RWPE1 (cell line): Measurements from ENCODE around the gene PHLDB3.
"Not testable (repeated sequence)": the region's sequence is repeated elsewhere in the genome, so short reads cannot be mapped to it uniquely, and the experiment has no call there.

ENCODE experiments used
- CTCF ChIA-PET: fragments of 350-600 bp; sonication (Branson Sonifier 250); formaldehyde crosslinking; extraction: SDS; loops from one replicate; lab custom pipeline; 2021; lab: Yijun Ruan, JAX
- POLR2A ChIA-PET: fragments of 400-600 bp; formaldehyde crosslinking; extraction: SDS; loops from one replicate; lab custom pipeline; 2020; ENCODE audit warnings: antibody characterized with exemption; ENCODE audit not compliant: low non-redundant PET; lab: Yijun Ruan, JAX
- DNase-seq: peaks from one replicate; pipeline ENCODE4 v3.0.0; 2012; ENCODE audit warnings: low spot score
- H3K27ac ChIP-seq: fragments of 450-650 bp; 2 replicates; pipeline ENCODE4 v1.5.1; 2017
- CTCF ChIP-seq: fragments of 450-650 bp; conservative IDR thresholded peaks from 2 replicates; pipeline ENCODE4 v1.5.1; 2017; ENCODE audit warnings: low read depth, mild to moderate bottlenecking

The PHLDB3 gene

GRCh38 chr19:43504426-43505185, at the start of gene PHLDB3:
PHLDB3 (minus strand) TSS chr19:43504746; CDS start chr19:43504118, 628 bp downstream.
- POLR2A ChIA-PET = no interaction called here
- no peak for DNase-seq
- TF ChIP-seq CTCF = no peak
- CTCF ChIA-PET = interaction anchor here (0.8 to 2.9 kb wide), 3 partner anchors 15 to 72 kb away, joined by 3 to 9 read pairs (median 9); no protein-coding TSS in a partner anchor
- H3K27ac ChIP-seq = peak within 1 kb of the TSS; percentile 87

GRCh38 chr19:43553656-43554055, 49.1 kb upstream of the PHLDB3 start:
- no peak overlapping the region for H3K27ac ChIP-seq
- POLR2A ChIA-PET = no interaction called here
- TF ChIP-seq CTCF = no peak
- no peak for DNase-seq
- CTCF ChIA-PET = interaction anchor here (0.7 kb wide), 1 partner anchor 351 kb away, joined by 9 read pairs; no protein-coding TSS in a partner anchor

- POLR2A ChIA-PET = no interaction called here
- no peak overlapping the region for H3K27ac ChIP-seq
- TF ChIP-seq CTCF = no peak
- DNase-seq = no peak
- CTCF ChIA-PET = interaction anchor here (0.7 kb wide), 1 partner anchor 352 kb away, joined by 9 read pairs; no protein-coding TSS in a partner anchor
Observed at GRCh38 chr19:43552616-43553015, 48.1 kb upstream of the PHLDB3 start.

- ChIA-PET POLR2A (no interaction called here), CTCF (interaction anchor here (0.7 kb wide), 1 partner anchor 1853 kb away, joined by 3 read pairs; no protein-coding TSS in a partner anchor)
- no peak for TF ChIP-seq CTCF
- no peak overlapping the region for H3K27ac ChIP-seq
- DNase-seq = no peak
Observed at GRCh38 chr19:43552198-43552450, 47.6 kb upstream of the PHLDB3 start.

- no peak for DNase-seq
- no peak for TF ChIP-seq CTCF
- CTCF ChIA-PET = interaction anchor here (0.7 kb wide), 1 partner anchor 1853 kb away, joined by 3 read pairs; no protein-coding TSS in a partner anchor
- H3K27ac ChIP-seq = no peak overlapping the region
- POLR2A ChIA-PET = no interaction called here
Observed at GRCh38 chr19:43551399-43552197, 47.1 kb upstream of the PHLDB3 start.

- no peak overlapping the region for H3K27ac ChIP-seq
- CTCF ChIA-PET = no interaction called here
- POLR2A ChIA-PET = no interaction called here
- no peak for DNase-seq
- TF ChIP-seq CTCF = no peak
Observed at GRCh38 chr19:43548706-43549105, 44.2 kb upstream of the PHLDB3 start.

- DNase-seq, H3K27ac ChIP-seq, POLR2A ChIA-PET, CTCF ChIA-PET: not testable (repeated sequence)
Observed at GRCh38 chr19:43547926-43548325, 43.4 kb upstream of the PHLDB3 start.
